MM.1S (cell line): ENCODE data around the gene TCF7L2.

Experiments
- CTCF ChIP-seq: fragments of 300-600 bp; sonication (generic); IDR thresholded peaks from 2 replicates; pipeline ENCODE4 v1.5.1; 2016; ENCODE audit warnings: antibody characterized with exemption, low read length, mixed read lengths
- EZH2 ChIP-seq: fragments of 300-600 bp; sonication (generic); optimal IDR thresholded peaks from 2 replicates; pipeline ENCODE3; 2017; ENCODE audit warnings: low read depth, mild to moderate bottlenecking, antibody characterized with exemption, low read length, mixed read lengths
- EZH2phosphoT487 ChIP-seq: fragments of 300-600 bp; sonication (generic); IDR thresholded peaks from 2 replicates; pipeline ENCODE4 v1.6.1; 2018; ENCODE audit warnings: antibody characterized with exemption, low read length

- TF ChIP-seq CTCF = no peak
- no peak for TF ChIP-seq EZH2phosphoT487
- no peak for TF ChIP-seq EZH2
These were observed 72.2 kb downstream of the TCF7L2 start for GRCh38 chr10:113022265-113022664.
